SK-N-SH (cell line): Measurements from ENCODE around the gene C20orf141. TPM values are rescaled to one million over a fixed set of nuclear protein-coding genes. Genes with fewer than 3 reads are reported as not detected.

ENCODE experiments used
- CTCF ChIA-PET: fragments of 300-600, 350-600 bp; formaldehyde crosslinking; extraction: SDS; loops from one replicate; lab custom pipeline; 2021; lab: Yijun Ruan, JAX
- POLR2A ChIA-PET: fragments of 350-600 bp; sonication (Branson Sonifier 250); formaldehyde crosslinking; extraction: SDS; loops from one replicate; lab custom pipeline; 2020; ENCODE audit warnings: antibody characterized with exemption, inconsistent platforms; lab: Yijun Ruan, JAX
- DNase-seq: peaks from one replicate; pipeline ENCODE4 v3.0.0; 2012
- H2AFZ ChIP-seq: fragments of 200-600 bp; sonication (generic); 2 replicates; pipeline ENCODE4 v1.8.1; 2016; ENCODE audit warnings: antibody characterized with exemption, mild to moderate bottlenecking, low read depth
- H3F3A ChIP-seq: fragments of 200-600 bp; sonication (generic); replicated peaks from 2 replicates; pipeline ENCODE3; 2016; ENCODE audit warnings: antibody characterized with exemption, mild to moderate bottlenecking; ENCODE audit not compliant: insufficient read depth
- H3K27ac ChIP-seq, 2 experiments: fragments of 200-500 bp in 1 of 2; fragments of 200-600 bp in 1 of 2; sonication (Bioruptor generic) in 1 of 2; sonication (generic), shearing (Covaris generic) in 1 of 2; 2 replicates each; pipeline versions ENCODE4 v1.5.1 to v1.6.1; 2014 to 2016; ENCODE audit warnings: low read depth in 2 of 2, inconsistent platforms in 1 of 2, low read length in 1 of 2, mild to moderate bottlenecking in 1 of 2, mixed read lengths in 1 of 2
- H3K27me3 ChIP-seq: fragments of 200-600 bp; sonication (generic), shearing (Covaris generic); 2 replicates; pipeline ENCODE4 v1.6.1; 2016; ENCODE audit warnings: mixed run types; ENCODE audit not compliant: insufficient read depth
- H3K36me3 ChIP-seq, 2 experiments: fragments of 200-500 bp in 1 of 2; fragments of 200-600 bp in 1 of 2; sonication (Bioruptor generic) in 1 of 2; sonication (generic) in 1 of 2; replicated peaks in 1 of 2; 2 replicates each; pipeline versions ENCODE3 to v1.5.1; 2014 to 2016; ENCODE audit warnings: low read length in 1 of 2, mild to moderate bottlenecking in 1 of 2; ENCODE audit not compliant: insufficient read depth in 2 of 2, control insufficient read depth in 1 of 2
- H3K4me1 ChIP-seq, 2 experiments: fragments of 200-500 bp in 1 of 2; fragments of 200-600 bp in 1 of 2; sonication (Bioruptor generic) in 1 of 2; sonication (generic), shearing (Covaris generic) in 1 of 2; 2 replicates each; pipeline versions ENCODE4 v1.5.1 to v1.6.1; 2014 to 2016; ENCODE audit warnings: low read depth in 1 of 2, low read length in 1 of 2, mixed run types in 1 of 2; ENCODE audit not compliant: insufficient read depth in 2 of 2, control insufficient read depth in 1 of 2
- H3K4me2 ChIP-seq: fragments of 200-600 bp; sonication (generic), shearing (Covaris generic); 2 replicates; pipeline ENCODE4 v1.6.1; 2017; ENCODE audit warnings: mixed run types
- H3K4me3 ChIP-seq, 2 experiments: fragments of 200-500 bp in 1 of 2; fragments of 200-600 bp in 1 of 2; sonication (Bioruptor generic) in 1 of 2; sonication (generic), shearing (Covaris generic) in 1 of 2; 2 replicates each; pipeline versions ENCODE4 v1.5.1 to v1.8.1; 2014 to 2016; ENCODE audit warnings: low read depth in 2 of 2, inconsistent platforms in 1 of 2, low read length in 1 of 2, mild to moderate bottlenecking in 1 of 2, mixed read lengths in 1 of 2, moderate library complexity in 1 of 2
- H3K79me2 ChIP-seq: fragments of 200-600 bp; sonication (generic); 2 replicates; pipeline ENCODE4 v1.8.1; 2017; ENCODE audit warnings: mild to moderate bottlenecking; ENCODE audit not compliant: insufficient read depth
- H3K9ac ChIP-seq: fragments of 200-600 bp; sonication (generic); 2 replicates; pipeline ENCODE4 v1.6.1; 2017; ENCODE audit warnings: mixed run types
- H3K9me2 ChIP-seq: fragments of 200-600 bp; sonication (generic); 2 replicates; pipeline ENCODE4 v1.6.1; 2017; ENCODE audit warnings: mixed run types
- H3K9me3 ChIP-seq: fragments of 200-600 bp; sonication (generic); 2 replicates; pipeline ENCODE4 v1.6.1; 2017; ENCODE audit warnings: mixed run types, mild to moderate bottlenecking, moderate library complexity
- H4K20me1 ChIP-seq: fragments of 200-600 bp; sonication (generic); 2 replicates; pipeline ENCODE4 v1.6.1; 2017; ENCODE audit warnings: mild to moderate bottlenecking, mixed run types; ENCODE audit not compliant: insufficient read depth
- CHD2 ChIP-seq: fragments of 150-350 bp; IDR thresholded peaks from 2 replicates; pipeline ENCODE4 v1.6.1; 2018; ENCODE audit warnings: low read length; ENCODE audit not compliant: partially characterized antibody
- FOXJ3 ChIP-seq: sonication (generic); formaldehyde crosslinking; IDR thresholded peaks from 2 replicates; pipeline ENCODE4 v1.5.1; 2020; ENCODE audit warnings: mild to moderate bottlenecking, missing genetic modification reagents
- RXRA ChIP-seq: IDR thresholded peaks from 2 replicates; pipeline ENCODE4 v1.4.0; 2012; ENCODE audit warnings: low read depth, mild to moderate bottlenecking, borderline replicate concordance
- WGBS: methylation state at CpG from one replicate; pipeline ENCODE4 v1.1.6; 2017; ENCODE audit warnings: low lambda C conversion rate; 5-methylcytosine and 5-hydroxymethylcytosine counted together
- polyA plus RNA-seq, 3 experiments: library from polyadenylated mRNA; depleted of rRNA; stranded (reverse); fragments of >200 nt; gene quantifications; 2 replicates each; pipeline ENCODE4 v1.2.3, GENCODE V29; 2012
- TF ChIP-seq, protein P1 (sequence below): IDR thresholded peaks from 2 replicates; pipeline ENCODE4 v1.6.1; 2012; ENCODE audit warnings: mild to moderate bottlenecking, low read depth, low read length, moderate library complexity
- TF ChIP-seq, protein P2 (sequence below): IDR thresholded peaks from 2 replicates; pipeline ENCODE4 v1.4.0; 2012; ENCODE audit warnings: low read depth
- TF ChIP-seq, protein P3 (sequence below): IDR thresholded peaks from 2 replicates; pipeline ENCODE4; 2012
- TF ChIP-seq, protein P4 (sequence below): fragments of 150-350 bp; IDR thresholded peaks from 2 replicates; pipeline ENCODE4 v1.6.1; 2017; ENCODE audit warnings: antibody characterized with exemption, low read length, low read depth, borderline replicate concordance

C20orf141 gene
- polyA plus RNA-seq, 1 of the 3 experiments (the other 2 are of a cell fraction): 1.2 TPM

DNA sequence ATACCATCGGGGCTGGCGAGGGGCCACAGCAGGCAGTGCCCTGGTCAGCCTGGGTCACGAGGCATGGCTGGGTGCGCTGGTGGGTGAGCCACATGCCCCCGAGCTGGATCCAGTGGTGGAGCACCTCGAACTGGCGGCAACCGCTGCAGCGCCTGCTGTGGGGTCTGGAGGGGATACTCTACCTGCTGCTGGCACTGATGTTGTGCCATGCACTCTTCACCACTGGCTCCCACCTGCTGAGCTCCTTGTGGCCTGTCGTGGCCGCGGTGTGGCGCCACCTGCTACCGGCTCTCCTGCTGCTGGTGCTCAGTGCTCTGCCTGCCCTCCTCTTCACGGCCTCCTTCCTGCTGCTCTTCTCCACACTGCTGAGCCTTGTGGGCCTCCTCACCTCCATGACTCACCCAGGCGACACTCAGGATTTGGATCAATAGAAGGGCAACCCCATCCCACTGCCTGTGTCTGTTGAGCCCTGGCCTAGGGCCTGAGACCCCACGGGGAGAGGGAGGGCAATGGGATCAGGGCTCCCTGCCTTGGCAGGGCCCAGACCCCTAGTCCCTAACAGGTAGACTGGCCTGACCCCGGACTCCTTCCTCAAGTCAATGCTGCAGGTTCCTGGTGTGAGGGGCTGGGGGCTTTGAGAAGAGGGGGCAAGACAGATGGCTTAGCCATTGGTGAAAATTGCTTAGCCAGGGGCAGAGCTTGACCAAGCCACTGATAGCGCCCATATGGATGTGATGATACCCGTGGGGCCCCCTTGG is 2.0 kb downstream of the C20orf141 start (continued):
- TF ChIP-seq, protein P1, sequence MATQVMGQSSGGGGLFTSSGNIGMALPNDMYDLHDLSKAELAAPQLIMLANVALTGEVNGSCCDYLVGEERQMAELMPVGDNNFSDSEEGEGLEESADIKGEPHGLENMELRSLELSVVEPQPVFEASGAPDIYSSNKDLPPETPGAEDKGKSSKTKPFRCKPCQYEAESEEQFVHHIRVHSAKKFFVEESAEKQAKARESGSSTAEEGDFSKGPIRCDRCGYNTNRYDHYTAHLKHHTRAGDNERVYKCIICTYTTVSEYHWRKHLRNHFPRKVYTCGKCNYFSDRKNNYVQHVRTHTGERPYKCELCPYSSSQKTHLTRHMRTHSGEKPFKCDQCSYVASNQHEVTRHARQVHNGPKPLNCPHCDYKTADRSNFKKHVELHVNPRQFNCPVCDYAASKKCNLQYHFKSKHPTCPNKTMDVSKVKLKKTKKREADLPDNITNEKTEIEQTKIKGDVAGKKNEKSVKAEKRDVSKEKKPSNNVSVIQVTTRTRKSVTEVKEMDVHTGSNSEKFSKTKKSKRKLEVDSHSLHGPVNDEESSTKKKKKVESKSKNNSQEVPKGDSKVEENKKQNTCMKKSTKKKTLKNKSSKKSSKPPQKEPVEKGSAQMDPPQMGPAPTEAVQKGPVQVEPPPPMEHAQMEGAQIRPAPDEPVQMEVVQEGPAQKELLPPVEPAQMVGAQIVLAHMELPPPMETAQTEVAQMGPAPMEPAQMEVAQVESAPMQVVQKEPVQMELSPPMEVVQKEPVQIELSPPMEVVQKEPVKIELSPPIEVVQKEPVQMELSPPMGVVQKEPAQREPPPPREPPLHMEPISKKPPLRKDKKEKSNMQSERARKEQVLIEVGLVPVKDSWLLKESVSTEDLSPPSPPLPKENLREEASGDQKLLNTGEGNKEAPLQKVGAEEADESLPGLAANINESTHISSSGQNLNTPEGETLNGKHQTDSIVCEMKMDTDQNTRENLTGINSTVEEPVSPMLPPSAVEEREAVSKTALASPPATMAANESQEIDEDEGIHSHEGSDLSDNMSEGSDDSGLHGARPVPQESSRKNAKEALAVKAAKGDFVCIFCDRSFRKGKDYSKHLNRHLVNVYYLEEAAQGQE: no peak
- TF ChIP-seq, protein P2, sequence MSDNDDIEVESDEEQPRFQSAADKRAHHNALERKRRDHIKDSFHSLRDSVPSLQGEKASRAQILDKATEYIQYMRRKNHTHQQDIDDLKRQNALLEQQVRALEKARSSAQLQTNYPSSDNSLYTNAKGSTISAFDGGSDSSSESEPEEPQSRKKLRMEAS: no peak
- TF ChIP-seq CHD2: no peak

DNA sequence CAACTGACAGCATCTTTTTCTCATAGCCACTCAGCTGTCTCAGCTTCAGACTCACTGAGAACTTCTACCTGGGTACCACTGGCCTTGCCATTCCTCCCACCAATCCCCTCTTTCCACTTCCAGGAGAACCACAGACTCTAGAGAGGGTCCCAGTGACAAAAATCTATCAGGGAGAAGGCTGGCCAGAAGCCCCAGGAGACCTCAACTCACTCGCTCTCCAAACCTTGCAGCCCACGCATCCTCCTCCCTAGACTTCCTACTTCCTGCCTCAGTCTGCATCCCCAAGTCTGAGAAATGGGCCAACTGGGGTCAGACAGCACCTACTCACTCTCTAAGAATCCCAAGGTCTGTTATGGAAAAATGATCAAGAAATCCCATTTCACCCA is 2.5 kb downstream of the C20orf141 start:
- CTCF ChIA-PET: no interaction called here
- H3K27ac ChIP-seq: no peak overlapping the region
- H3K9me3 ChIP-seq: peaks cover 1% of the 10 kb centered on the region
- H3K9me2 ChIP-seq: no peaks in the 10 kb centered on the region
- peaks cover 13% of the 10 kb centered on the region for H3F3A ChIP-seq
- no peaks in the 10 kb centered on the region for H3K36me3 ChIP-seq
- DNase-seq: no peak
- peaks cover 14 to 18% of the 10 kb centered on the region in 2 experiments; a peak in 2 of 4 replicates for H3K4me1 ChIP-seq
- H3K4me2 ChIP-seq: no peak overlapping the region
- no peak overlapping the region for H3K9ac ChIP-seq
- no peak overlapping the region for H2AFZ ChIP-seq
- TF ChIP-seq, protein P3, sequence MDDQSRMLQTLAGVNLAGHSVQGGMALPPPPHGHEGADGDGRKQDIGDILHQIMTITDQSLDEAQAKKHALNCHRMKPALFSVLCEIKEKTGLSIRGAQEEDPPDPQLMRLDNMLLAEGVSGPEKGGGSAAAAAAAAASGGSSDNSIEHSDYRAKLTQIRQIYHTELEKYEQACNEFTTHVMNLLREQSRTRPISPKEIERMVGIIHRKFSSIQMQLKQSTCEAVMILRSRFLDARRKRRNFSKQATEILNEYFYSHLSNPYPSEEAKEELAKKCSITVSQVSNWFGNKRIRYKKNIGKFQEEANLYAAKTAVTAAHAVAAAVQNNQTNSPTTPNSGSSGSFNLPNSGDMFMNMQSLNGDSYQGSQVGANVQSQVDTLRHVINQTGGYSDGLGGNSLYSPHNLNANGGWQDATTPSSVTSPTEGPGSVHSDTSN: no peak
- TF ChIP-seq, protein P4, sequence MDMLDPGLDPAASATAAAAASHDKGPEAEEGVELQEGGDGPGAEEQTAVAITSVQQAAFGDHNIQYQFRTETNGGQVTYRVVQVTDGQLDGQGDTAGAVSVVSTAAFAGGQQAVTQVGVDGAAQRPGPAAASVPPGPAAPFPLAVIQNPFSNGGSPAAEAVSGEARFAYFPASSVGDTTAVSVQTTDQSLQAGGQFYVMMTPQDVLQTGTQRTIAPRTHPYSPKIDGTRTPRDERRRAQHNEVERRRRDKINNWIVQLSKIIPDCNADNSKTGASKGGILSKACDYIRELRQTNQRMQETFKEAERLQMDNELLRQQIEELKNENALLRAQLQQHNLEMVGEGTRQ: no peak
- no peak for TF ChIP-seq RXRA
- no peak for TF ChIP-seq FOXJ3 (CRISPR knock-in tag)
- H4K20me1 ChIP-seq: no peaks in the 10 kb centered on the region
- 91% methylated on average over 2 of the region's 2 CpGs for WGBS
- H3K27me3 ChIP-seq: no peaks in the 10 kb centered on the region
- POLR2A ChIA-PET: no interaction called here
- H3K4me3 ChIP-seq: no peak overlapping the region
- no peaks in the 10 kb centered on the region for H3K79me2 ChIP-seq
